Measurements from ENCODE around the gene FMN1. TPM values are rescaled to one million over a fixed set of nuclear protein-coding genes. Genes with fewer than 3 reads are reported as not detected.

Gene FMN1
- total RNA-seq, 1 experiment from 2014 or later = 11.5 TPM

DNA sequence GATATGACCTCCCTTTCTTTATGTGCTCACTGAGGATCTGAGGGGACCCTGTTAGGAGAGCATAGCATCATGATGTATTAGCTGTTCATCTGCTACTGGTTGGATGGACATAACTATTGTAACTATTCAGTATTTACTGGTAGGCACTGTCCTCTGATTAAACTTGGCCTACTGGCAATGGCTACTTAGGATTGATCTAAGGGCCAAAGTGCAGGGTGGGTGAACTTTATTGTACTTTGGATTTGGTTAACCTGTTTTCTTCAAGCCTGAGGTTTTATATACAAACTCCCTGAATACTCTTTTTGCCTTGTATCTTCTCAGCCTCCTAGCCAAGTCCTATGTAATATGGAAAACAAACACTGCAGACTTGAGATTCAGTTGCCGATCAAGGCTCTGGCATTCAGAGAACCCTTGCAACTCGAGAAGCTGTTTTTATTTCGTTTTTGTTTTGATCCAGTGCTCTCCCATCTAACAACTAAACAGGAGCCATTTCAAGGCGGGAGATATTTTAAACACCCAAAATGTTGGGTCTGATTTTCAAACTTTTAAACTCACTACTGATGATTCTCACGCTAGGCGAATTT, 461.8 kb downstream of the FMN1 start:
- no peak for DNase-seq (ENCODE audit: low spot score)

DNA sequence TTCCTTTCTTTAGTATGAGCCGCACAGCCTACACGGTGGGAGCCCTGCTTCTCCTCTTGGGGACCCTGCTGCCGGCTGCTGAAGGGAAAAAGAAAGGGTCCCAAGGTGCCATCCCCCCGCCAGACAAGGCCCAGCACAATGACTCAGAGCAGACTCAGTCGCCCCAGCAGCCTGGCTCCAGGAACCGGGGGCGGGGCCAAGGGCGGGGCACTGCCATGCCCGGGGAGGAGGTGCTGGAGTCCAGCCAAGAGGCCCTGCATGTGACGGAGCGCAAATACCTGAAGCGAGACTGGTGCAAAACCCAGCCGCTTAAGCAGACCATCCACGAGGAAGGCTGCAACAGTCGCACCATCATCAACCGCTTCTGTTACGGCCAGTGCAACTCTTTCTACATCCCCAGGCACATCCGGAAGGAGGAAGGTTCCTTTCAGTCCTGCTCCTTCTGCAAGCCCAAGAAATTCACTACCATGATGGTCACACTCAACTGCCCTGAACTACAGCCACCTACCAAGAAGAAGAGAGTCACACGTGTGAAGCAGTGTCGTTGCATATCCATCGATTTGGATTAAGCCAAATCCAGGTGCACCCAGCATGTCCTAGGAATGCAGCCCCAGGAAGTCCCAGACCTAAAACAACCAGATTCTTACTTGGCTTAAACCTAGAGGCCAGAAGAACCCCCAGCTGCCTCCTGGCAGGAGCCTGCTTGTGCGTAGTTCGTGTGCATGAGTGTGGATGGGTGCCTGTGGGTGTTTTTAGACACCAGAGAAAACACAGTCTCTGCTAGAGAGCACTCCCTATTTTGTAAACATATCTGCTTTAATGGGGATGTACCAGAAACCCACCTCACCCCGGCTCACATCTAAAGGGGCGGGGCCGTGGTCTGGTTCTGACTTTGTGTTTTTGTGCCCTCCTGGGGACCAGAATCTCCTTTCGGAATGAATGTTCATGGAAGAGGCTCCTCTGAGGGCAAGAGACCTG, 463.5 kb downstream of the FMN1 start:
- DNase-seq (ENCODE audit: low spot score) = peak; percentile 77

DNA sequence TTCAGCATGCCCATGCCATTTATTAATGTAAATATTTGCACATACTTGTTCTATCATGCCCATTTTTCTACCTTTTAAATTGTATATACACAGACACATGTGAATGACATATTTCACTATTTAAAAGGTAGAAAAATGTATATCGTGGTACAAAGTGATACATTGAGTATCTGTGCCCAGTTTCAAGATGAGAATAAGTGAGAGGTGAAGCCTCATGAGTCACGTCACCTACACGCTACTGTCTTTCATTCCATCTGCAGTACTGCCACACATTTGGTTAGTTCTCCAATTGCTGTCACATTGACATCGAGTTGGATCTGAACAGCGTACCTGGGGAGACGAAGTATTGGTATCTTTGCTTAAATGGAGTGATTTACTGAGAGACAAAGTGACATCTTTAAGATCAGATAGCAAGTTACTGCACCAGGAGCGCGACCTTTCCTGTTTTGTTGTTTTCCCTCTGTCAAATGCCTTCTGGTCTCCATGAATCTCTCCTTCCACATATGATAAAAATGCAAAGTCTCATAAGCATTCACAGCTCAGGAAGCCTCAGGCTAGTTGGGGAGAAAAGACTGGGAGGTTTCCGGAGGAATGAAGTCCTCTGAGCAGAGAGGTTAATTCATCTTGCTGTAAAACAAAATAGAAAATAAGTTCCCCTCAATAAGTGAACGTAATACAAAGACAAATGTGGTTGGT, 464.7 kb downstream of the FMN1 start:
- DNase-seq (ENCODE audit: low spot score) = no peak

DNA sequence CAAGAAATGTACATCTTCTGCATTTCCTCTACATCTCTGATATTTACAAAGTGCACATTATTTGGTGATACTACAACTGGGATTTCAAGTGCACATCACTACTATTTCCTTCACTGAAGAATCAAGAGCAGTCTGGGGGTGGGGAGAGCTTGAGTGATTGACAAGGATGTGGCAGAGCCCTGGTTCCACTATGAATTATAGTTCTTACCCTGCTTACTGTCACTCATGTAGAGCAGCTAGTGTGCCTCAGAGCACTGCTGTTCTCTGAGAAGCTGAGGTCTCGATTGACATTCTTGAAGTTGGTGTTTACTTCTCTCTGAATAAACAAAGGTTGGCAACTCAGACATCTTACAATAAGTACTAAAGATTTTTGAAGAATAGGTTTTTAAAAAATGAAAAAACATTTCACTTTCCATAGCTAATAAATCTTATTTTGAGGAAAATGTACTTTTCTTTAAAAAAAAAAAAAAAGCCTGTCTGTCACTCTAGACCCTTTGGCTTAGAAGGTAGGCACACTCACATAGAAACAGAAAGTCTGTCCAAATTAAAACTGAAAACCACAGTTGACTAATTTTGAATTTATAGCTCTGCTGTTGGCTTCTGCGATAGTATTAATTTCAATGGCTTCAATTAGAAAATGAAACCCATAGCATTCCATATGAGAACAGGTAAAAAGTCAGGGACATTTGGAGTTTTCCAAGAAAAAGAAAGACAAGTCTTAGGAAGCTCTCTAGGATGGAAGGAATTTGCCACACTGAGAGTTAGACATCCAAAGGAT, 471.2 kb downstream of the FMN1 start:
- DNase-seq (ENCODE audit: low spot score) = no peak

DNA sequence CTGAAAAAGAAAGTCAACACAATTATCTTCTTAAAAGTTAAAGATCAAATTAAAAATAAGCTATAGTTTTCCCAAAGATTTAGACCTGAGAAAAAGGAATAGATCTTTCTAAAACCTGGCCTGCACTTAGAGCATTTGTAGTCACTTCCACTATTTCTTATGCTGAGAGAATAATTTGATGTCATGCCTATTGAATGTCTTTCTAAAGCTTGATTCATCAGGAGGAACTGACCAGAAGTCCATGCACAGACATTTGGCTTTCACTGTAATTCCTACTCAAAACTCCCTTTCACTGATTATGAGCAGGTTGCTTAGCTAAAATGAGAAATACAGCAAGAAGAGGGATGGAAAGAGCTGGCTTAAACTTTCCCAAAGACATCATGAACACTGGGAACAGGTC, 472.4 kb downstream of the FMN1 start:
- no peak for DNase-seq (ENCODE audit: low spot score)

DNA sequence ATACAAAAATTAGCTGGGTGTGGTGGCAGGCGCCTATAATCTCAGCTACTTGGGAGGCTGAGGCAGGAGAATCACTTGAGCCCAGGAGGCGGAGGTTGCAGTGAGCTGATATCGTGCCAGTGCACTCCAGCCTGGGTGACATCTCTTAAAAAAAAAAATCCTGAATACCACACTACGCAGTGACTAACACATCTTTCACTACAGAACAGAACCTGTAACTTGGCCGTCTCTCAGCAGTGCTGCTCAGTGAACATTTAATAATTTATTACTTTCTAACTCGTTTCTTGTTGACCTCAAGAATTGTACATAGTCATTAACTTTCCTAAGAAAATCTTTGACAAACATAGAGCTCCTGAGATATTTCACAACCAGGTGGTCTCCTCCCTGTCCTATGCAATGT, 472.9 kb downstream of the FMN1 start:
- DNase-seq (ENCODE audit: low spot score) = no peak

DNA sequence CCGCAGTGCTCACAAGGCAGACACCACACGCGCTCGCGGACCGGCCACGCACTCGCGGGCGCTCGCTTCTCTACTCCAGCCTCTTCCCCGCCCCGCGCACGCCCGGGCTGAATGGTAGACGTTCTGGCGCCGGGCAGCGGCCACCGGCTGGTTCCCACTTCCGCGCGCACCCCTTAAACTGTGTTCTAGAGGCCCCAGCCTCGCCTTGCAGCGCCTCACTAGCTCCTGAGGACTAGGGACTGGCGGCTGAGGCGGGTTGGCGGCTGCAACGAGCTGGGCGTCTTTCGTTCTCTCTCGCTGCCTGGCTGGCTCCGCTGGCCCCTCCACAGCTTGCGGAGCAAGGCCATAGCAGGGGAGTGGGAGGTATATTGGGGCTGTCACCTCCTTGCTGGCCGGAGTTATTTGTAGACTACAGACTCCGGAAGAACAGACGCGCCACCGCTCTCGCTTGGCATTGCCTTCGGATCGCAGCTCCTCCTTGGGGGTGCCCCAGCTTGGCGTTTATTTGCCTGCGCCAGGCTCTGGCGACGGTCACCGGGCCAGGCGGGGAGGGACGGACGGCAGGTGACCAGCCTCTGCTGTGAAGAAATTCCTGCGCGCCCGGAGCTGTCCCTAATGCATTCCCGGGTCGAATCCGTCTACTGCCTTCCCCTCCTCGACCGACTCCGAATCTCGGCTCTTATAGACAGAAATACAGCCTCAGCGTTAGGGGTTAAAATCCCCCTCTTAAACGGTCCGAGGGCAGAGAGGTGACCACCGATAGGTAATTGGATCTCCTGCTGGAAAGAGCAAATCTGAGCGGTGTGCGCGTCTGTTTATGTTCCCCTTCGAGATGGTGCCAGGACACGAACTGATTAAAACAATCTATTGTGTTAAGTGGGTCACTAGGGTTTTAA, 475.4 kb downstream of the FMN1 start:
- no peak for DNase-seq (ENCODE audit: low spot score)

DNA sequence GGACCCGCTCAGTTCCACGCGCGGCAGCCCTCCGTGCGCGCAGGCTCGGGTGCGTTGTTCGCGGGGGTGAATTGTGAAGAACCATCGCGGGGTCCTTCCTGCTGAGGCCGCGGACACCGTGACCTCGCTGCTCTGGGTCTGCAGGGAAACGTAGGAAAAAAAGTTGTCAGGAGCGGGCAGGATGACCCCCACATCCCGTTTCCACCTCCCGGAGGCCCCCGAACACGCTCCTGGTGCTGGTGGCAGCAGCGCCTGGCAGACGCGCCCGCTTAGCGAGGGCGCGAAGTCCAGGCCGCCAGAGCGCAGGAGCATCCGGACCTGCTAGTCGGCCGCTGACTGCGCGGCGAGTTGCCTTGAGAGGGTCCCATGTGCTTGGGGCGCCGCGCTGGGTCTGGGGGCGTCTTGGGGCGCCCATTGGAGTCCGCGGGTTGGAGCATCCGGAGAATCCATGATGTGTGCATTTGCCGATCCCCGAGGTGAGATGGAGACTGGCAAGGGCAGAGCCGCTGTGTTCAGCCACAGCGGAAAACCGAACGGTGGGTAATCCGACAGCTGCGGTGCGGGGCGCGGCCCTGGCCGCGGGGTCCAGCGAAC, 476.2 kb downstream of the FMN1 start:
- no peak for DNase-seq (ENCODE audit: low spot score)

DNA sequence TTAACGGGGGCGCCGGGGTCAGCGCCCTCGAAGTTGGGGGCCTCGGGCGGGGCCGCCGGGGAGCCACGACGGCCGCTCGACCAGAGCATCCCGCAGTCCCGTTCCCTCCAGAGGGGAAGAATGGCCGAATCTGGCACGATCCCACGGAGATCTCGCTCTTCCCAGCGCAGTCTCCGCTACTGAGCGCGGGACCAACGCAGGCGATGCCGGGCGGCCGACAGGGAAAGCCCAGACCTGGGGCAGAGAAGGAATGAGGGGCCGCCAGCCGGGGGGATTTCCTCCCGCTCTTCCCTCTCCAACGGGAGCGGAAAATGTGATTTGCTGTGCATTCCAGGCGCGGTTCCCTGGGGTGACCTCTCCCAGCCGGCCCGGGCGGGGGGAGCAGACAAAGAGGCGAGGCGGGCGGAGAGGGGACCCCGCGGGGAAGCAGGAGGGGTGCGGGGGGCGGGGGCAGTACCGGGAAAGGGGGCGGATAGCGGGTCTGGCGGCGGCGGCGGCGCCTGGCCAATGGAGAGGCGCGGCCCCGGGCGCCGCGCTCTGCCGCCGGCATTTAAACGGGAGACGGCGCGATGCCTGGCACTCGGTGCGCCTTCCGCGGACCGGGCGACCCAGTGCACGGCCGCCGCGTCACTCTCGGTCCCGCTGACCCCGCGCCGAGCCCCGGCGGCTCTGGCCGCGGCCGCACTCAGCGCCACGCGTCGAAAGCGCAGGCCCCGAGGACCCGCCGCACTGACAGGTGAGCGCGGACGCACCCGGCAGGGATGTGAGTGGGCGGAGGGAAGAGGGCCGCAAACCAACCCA, 476.9 kb downstream of the FMN1 start, which contains the start of gene GREM1:
Gene GREM1 (plus strand): TSS at position 579 of the 801 bp plus-strand sequence. CDS start 12,687 bp downstream, outside the sequence.
- no peak for DNase-seq (ENCODE audit: low spot score)

DNA sequence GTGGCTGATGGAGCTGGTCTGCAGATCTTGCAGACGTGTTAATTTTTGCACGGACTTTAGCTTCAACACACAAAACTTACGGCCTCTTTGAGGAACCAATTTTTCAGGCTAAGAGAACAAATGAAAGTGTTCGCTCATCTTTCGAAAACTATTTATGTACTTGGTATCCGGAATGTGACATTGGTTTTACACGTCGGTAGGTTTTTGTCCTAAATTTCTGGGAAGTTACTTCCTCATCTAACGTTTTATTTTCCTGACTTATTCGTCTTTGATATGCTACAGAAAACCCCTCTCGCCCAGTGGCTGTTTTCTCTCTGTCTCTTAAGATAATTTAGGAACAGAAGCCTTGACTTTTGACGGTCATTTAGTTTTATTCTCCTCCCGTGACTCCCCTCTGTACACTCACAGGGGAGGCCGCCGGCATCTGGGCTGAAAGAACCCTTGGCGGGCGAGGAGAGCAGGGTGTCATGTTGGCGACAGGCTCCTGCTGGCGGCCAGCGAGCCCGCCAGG, 477.5 kb downstream of the FMN1 start:
- DNase-seq (ENCODE audit: low spot score) = no peak

DNA sequence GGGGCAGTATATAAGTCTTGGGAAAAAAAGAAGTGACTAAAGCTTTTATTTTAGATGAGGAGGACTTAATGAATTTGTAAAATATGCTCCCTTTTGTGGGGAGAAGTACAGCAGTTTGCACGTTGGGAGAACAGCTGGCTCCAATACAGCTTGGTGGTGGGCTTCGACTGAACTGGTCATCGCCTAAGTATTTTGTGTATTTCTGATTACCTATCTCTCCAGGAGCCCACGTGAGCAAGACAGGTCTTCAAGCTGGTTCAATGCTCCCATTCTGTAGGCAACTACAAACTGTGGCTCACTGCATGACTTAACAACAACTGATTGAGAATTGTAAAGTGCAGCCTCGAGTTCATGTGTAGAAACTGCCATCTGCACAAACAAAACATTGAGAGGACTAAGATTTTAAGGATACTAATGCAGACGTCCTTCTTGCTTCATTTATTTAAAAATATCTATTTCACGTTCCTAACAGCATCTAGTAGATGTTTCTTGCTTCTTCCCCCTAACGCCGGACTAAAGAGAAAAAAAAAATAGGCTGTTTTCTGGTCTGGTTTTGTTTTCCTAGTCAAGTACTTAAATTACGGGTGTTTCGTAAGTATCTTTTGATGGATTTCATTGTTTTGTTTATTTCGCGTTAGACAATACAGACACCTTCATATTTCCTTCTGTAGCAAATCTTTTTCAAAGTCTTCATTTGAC, 478.1 kb downstream of the FMN1 start:
- no peak for DNase-seq (ENCODE audit: low spot score)

Small RNA genes within 50 kb of the gene (small RNA-seq; reads per million reads assigned to genes)
- not detected for gene RF00591

Other genes with a start within 250 kb of the FMN1 start
- gene RYR3, start 116.3 kb upstream of the FMN1 start, total RNA-seq (2014; rRNA removed; shearing (Covaris generic)) = not detected in 2 replicates